Subcutaneous adipose tissue (tissue), 4 donors: ENCODE measurements around the gene PLPP3. TPM values are rescaled to one million over a fixed set of nuclear protein-coding genes. Genes with fewer than 3 reads are reported as not detected.

Source experiments
- total RNA-seq, 4 donors: library from RNA; depleted of rRNA; stranded (reverse); fragments of >200 nt; gene quantifications; one replicate each; pipeline ENCODE4 v1.1.0, GENCODE V29; 2016
- TF ChIP-seq, protein P1 (sequence below): fragments of 450-650 bp; IDR thresholded peaks from one replicate; pipeline ENCODE4 v1.5.1; 2016; ENCODE audit warnings: low read depth, mild to moderate bottlenecking, control low read depth, antibody characterized with exemption, moderate library complexity

Gene PLPP3
- total RNA-seq, 4 donors from 2014 or later = 149 to 309 (median 238) TPM

DNA sequence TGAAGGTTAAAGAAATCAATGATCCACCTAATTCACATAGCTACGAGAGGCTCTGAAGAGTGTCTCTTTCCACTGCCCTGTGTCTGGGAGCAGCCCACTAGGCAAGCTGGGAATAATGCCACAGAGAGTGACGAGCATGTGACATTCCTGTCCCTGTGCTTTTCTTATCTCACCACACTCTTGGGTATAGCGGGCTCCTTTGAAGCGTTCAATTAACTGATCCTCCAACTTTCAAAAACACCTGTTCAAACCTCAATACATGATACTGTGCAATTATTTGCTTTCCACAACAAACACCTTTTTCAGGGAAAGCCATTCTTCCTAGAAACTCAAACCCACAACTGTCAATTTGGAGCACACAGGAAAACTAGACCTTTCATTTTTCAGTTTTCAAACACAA is 43.4 kb downstream of the PLPP3 start:
- TF ChIP-seq, protein P1, sequence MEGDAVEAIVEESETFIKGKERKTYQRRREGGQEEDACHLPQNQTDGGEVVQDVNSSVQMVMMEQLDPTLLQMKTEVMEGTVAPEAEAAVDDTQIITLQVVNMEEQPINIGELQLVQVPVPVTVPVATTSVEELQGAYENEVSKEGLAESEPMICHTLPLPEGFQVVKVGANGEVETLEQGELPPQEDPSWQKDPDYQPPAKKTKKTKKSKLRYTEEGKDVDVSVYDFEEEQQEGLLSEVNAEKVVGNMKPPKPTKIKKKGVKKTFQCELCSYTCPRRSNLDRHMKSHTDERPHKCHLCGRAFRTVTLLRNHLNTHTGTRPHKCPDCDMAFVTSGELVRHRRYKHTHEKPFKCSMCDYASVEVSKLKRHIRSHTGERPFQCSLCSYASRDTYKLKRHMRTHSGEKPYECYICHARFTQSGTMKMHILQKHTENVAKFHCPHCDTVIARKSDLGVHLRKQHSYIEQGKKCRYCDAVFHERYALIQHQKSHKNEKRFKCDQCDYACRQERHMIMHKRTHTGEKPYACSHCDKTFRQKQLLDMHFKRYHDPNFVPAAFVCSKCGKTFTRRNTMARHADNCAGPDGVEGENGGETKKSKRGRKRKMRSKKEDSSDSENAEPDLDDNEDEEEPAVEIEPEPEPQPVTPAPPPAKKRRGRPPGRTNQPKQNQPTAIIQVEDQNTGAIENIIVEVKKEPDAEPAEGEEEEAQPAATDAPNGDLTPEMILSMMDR = no peak

DNA sequence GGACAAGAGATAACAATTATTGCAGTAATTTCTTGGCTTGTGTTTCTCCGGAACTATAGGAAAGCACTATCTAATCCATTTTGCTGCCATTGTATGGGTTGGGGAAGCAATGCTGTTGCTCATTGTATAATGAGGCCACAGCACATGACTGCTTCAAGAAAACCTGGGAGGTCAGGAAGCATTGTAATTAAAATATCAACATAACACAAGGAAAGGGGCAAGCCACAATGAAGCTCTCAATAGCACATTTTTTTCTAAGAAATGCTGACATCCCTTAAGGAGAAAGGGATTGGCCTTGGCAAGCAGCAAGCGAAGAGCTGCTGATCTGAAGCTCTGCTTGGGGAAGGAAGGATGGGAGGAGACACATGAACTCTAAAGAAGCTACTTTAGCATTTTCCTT is 44.0 kb downstream of the PLPP3 start:
- TF ChIP-seq, protein P1 = no peak

DNA sequence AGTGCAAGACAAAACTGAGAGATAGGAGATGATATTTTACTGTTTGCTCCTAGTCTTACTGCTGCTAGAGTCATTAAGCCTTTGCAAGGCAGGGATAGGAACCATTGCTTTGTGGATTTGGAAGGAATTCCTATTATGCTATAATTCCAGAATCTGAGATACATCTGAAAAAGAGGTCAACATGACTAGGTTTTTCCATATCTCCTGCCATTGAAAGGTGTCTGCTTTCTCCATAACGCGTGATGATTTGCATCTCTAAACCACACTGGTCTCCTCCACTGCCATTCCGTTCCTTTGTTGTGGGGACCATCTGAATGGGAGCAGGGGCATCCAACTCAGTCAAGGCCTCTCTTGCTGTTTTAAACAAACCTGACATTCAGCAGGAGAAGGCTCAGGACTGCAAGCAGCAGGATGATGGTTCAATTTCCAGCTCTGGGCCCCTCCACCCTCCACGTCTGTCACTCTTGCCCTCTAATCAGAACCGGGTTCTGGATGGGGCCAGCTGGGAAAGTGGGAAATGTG is 45.2 kb downstream of the PLPP3 start:
- TF ChIP-seq, protein P1 = no peak

DNA sequence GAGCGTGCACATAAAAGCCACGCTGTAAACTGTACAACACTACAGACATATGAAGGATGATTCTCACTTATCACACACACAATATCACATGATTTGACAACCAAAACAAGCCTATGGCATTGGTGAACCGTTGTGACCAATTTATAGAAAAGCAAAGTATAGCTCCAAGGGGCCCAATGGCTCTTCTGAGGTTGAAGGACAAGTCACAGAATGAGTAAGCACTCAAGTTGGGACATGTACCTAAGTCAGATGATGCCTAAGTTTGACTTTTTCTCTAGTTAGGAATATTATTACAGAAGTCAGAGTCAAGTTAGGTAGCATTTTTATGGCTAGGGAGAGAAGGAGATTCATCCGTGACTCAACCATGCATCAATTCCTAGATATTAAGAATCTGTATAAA is 45.7 kb downstream of the PLPP3 start:
- TF ChIP-seq, protein P1 = no peak

DNA sequence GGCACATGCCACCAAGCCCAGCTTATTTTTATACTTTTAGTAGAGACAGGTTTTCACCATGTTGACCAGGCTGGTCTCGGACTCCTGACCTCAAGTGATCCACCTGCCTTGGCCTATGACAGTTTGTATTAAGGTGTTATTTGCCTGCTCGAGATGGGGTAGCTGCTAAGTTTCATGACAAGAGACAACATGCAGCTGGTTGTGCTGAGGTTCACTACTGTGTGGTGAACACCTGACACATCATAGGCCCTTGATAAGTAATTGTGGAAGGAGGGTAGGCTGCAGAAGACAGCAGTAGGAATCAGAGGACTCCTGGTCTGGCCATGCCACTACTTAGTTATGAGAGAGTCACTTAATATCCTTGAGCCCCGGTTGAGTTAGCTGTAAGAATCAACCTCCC is 46.2 kb downstream of the PLPP3 start:
- TF ChIP-seq, protein P1 = no peak

DNA sequence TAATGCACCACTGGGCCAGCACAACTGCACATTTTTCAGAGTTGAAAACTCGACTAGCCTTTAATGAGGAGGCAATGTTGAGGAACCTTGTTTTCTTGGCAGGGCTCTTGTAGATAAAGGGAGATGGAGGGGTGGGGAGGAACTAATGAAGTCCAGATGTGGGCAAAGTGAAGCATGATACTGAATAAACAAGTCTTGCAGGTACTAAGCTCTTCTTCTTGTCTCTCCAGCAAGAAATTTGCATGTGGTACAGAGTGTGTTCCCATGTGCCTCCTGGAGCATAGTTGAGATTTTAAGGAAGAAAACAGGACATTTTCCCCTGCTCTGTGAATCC is 47.0 kb downstream of the PLPP3 start:
- TF ChIP-seq, protein P1 = no peak

DNA sequence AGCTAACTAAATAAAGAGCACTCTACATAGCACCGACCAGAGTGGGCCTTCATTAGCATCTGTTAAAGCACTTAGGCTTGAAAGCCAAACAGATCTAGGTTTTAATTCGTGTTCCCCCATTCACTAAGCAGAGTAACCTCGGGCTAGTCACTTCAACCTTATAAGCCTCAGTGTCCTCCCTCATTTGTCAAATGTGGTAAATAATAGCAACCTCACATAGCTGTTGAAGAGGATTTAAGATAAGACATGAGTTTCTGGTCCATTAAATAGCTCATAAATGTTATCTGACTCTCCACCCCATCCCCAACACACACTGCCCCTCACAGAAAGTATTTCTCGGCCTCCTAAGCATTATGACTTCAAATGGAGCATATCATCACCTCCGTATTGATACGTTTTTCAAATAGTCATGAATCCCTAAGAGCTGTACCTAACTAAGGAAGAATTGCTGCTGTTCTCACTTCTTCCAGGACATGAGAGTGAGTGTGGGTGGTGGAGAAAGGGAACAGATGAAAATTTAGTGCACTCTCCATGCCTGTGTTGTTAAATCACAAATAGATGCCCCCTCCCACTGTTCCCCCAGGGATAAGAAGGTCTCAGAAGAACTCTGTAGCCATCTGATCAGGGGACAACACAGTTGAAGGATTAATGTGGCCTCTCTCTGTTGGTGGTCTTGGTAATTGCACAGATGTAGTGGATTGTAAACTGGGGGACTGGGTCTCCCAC is 47.6 kb downstream of the PLPP3 start:
- TF ChIP-seq, protein P1 = no peak
